ENCODE results near the gene SCARB2.

SCARB2 gene

DNA sequence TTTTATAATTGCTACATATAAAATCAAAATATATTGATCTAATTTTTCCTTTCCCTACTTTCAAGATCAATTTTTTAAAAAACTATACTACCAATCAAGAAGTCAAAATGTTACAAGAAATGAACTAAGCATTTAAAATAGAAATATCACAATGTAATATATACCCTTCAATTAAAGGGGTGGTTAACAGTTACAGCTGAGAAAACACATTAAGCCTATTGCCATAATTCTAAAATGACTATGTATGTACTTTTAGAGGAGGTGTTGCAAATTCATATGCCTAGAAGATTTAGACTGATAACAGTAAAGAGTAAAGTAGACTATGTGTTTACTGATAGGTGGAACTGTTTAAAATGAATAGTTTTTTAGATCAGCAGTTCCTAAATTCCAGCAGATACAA lies 69.1 kb downstream of the SCARB2 start:
- DNase-seq = no peak

DNA sequence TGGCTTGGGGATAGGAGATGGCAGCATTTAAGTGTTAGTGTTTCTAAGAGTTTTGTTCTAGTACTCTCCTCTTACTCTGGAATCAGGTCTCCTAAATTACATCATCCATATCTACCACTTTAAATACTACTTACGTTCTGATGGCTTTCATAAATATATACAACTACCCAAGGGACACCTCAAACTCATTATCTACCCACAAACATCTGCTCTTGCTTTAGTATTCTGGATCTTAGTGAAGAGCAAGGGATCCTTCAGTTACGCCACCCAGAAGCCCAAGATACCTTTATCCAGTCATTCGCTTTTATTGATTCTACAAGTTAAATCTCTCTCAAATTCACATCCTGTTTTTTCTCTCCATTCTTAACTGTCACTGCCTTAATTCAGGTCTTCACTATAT lies 72.4 kb downstream of the SCARB2 start:
- no peak for DNase-seq

DNA sequence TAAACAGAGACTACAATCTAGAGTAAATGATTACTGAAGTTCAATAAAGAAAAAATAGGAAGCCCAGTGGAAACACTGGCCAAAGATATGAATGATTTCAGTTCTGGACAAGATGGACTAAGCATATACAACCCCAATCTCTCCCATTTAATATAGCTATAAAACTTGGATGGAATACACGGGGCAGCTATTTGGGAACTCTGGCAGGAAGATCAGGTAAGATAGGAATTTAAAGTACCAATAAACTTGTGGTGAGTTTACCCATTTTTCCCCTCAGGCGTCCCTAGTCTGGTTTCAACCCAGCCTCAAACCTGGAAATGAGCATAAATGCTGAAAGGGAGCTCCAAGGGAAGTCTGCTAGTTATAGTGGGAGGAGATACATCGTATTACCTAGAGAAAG lies 85.9 kb downstream of the SCARB2 start:
- DNase-seq = no peak

DNA sequence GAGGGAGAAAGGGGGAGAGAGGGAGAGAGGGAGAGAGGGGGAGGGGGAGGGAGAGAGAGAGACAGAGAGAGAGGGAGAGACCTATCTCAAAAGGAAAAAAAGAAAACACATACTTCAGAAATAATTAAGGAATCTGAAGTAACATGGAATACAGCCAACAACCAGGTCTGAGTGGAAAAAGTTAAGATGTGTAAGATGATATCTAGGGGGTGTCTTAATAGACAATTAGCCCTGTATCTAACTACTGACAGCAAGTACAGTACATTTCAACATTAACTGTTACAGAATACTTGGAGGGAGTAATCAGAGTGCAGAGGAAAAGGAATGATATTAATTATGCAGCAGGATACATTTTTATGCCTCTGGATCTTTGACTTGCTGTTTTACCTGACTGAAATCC lies 87.8 kb downstream of the SCARB2 start:
- no peak for DNase-seq

DNA sequence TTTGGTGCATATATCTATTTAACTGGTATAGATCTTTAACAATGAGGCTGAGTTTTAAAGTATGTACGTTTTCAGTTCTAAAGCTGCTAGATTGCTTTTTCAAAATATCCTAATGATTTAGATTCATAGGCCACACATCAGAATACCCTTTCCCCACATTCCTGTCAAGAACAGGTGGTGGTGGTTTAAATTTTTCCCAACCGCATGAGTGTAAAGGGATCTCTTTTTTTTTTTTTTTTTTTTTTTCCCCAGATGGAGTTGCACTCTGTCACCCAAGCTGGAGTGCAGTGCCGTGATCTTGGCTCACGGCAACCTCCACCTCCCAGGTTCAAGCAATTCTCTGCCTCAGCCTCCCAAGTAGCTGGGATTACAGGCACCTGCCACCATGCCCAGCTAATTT lies 93.4 kb downstream of the SCARB2 start:
- DNase-seq = peak; percentile 5

DNA sequence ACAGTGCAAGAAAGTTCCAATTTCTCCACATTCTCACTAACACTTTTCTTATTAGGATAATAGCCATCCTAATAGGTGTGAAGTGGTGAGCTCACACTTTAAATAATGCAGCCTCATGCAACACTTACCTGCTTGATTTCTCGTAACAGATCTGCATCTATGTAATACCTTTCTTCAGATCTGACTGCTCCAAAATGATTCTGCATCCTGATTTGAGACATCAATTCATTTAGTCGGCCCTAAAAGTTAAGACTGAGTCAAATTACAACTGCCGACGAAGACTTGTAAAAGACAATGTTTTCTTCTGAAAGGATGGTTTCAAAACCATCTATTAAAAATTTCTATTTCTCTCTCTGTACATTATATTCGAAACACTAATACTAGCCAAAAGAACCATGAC lies 96.1 kb downstream of the SCARB2 start:
- DNase-seq = no peak

DNA sequence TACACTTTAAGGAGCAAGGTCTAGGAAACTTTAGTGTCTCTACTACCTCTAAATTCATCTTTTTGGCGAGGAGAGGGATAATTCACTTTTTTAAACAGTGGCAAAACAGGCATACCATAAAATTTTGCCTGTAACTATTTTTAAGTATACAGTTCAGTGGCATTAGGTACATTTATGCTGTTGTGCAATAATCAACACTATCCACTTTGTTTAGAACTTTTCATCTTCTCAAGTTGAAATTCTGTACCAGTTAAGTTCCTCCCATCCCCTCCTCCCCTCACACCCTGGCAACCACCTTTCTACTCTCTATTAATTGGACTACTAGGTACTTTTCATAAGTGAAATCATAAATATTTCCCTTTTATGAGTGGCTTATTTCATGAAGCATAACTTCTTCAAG lies 96.8 kb downstream of the SCARB2 start:
- DNase-seq = no peak
